NCI-H187 (cell line): ENCODE results near the gene ATP1A3.
"Not testable (repeated sequence)": the region's sequence is repeated elsewhere in the genome, so short reads cannot be mapped to it uniquely, and the experiment has no call there.

Experiments
- DNase-seq, 2 experiments: peaks; one replicate each; lab custom pipeline; 2025; lab: John Stamatoyannopoulos, UW

The ATP1A3 gene

GRCh38 chr19:41945135-41945766, 48.8 kb downstream of the ATP1A3 start:
- DNase-seq = no peak

GRCh38 chr19:41944336-41944735, 49.7 kb downstream of the ATP1A3 start:
- no peak for DNase-seq

GRCh38 chr19:41941410-41942202, 52.4 kb downstream of the ATP1A3 start:
- no peak for DNase-seq

- DNase-seq = no peak
These were observed 53.2 kb downstream of the ATP1A3 start for GRCh38 chr19:41940731-41941409.

GRCh38 chr19:41939861-41940730, 53.9 kb downstream of the ATP1A3 start:
- DNase-seq = no peak

GRCh38 chr19:41939209-41939608, 54.8 kb downstream of the ATP1A3 start:
- not testable (repeated sequence) for DNase-seq

- no peak for DNase-seq
These were observed 56.2 kb downstream of the ATP1A3 start for GRCh38 chr19:41937525-41938468.

GRCh38 chr19:41936961-41937360, 57.1 kb downstream of the ATP1A3 start:
- no peak for DNase-seq

- no peak for DNase-seq
These were observed 57.6 kb downstream of the ATP1A3 start for GRCh38 chr19:41936416-41936850.

GRCh38 chr19:41935760-41936415, 58.1 kb downstream of the ATP1A3 start:
- DNase-seq = no peak

- DNase-seq = peak; percentile 68 to 69
These were observed 59.1 kb downstream of the ATP1A3 start for GRCh38 chr19:41934849-41935374.

GRCh38 chr19:41933693-41934426, 60.2 kb downstream of the ATP1A3 start:
- DNase-seq = no peak

GRCh38 chr19:41932720-41933332, 61.2 kb downstream of the ATP1A3 start:
- DNase-seq = no peak

GRCh38 chr19:41932259-41932719, 61.7 kb downstream of the ATP1A3 start:
- no peak for DNase-seq

GRCh38 chr19:41930926-41931592, 63.0 kb downstream of the ATP1A3 start:
- no peak for DNase-seq

GRCh38 chr19:41930322-41930722, 63.7 kb downstream of the ATP1A3 start:
- no peak for DNase-seq

GRCh38 chr19:41929536-41930071, 64.4 kb downstream of the ATP1A3 start:
- DNase-seq = no peak
